ENCODE data around the gene NUP210.

GRCh38 chr3:13432093-13432492 lies 12.0 kb upstream of the NUP210 start:
- no peak for TF ChIP-seq EZH2 (IDR thresholded peaks at IDR 0.05)
- TF ChIP-seq FOXP2 (optimal IDR thresholded peaks at IDR 0.05; ENCODE audit: control extremely low read depth, extremely low read length, insufficient read depth) = no peak

All from SK-N-MC (cell line).